K562 (cell line): Measurements from ENCODE around the gene TYMP. TPM values are rescaled to one million over a fixed set of nuclear protein-coding genes. Genes with fewer than 3 reads are reported as not detected.
A peak's percentile ranks its signal among the peaks of the same experiment; 100 is the strongest.

Experiments used
- ATAC-seq: fragments of 200-7000 bp; cut with Tn5 transposase; 3 replicates; pipeline ENCODE4 v1.9.1; 2020; ENCODE audit warnings: moderate library complexity
- BruUV-seq: library from RNA; stranded (reverse); fragments of 400-500 nt; replicated peaks from 2 replicates; lab custom pipeline; 2021; lab: Mats Ljungman, UMichigan
- CTCF ChIA-PET: fragments of 300-600 bp; formaldehyde crosslinking; extraction: SDS; loops from one replicate; lab custom pipeline; 2021; ENCODE audit warnings: low intra/inter-chr PET ratio; lab: Yijun Ruan, JAX
- POLR2A ChIA-PET: fragments of 300-600, 350-650 bp; sonication (Branson Sonifier 250); formaldehyde crosslinking; extraction: SDS; loops from one replicate; lab custom pipeline; 2021; ENCODE audit warnings: antibody characterized with exemption, inconsistent platforms; lab: Yijun Ruan, JAX
- DNase-seq, 4 experiments: peaks; one replicate each; pipeline versions ENCODE4 v3.0.0 to v3.0.0-alpha.2; 2011 to 2018; ENCODE audit warnings: low spot score in 3 of 4, mixed read lengths in 3 of 4; ENCODE audit errors: extremely low read depth in 1 of 4
- FAIRE-seq: peaks from 2 replicates; lab custom pipeline; 2011; peaks lifted over from hg19 to GRCh38; lab: Jason Lieb, UNC
- H2AFZ ChIP-seq: 2 replicates; pipeline ENCODE4 v1.6.0; 2011; ENCODE audit warnings: low read depth, low read length, control low read depth, inconsistent platforms
- H3K27ac ChIP-seq: fragments of 200-600 bp; 3 replicates; pipeline ENCODE4 v1.8.0; 2011; ENCODE audit warnings: low read depth, mild to moderate bottlenecking, control low read depth, inconsistent platforms, low read length, moderate library complexity, mixed read lengths; ENCODE audit errors: extremely low read depth
- H3K27me3 ChIP-seq, 2 experiments: fragments of 300-600 bp in 1 of 2; 2 replicates in 1 of 2; 3 replicates in 1 of 2; pipeline versions ENCODE4 v1.6.0 to v1.8.0; 2011; ENCODE audit warnings: inconsistent platforms in 2 of 2, low read length in 2 of 2, mild to moderate bottlenecking in 1 of 2, mixed read lengths in 1 of 2, moderate library complexity in 1 of 2; ENCODE audit not compliant: control insufficient read depth in 2 of 2, insufficient read depth in 2 of 2
- H3K36me3 ChIP-seq: fragments of 300-600 bp; 3 replicates; pipeline ENCODE4 v1.8.0; 2011; ENCODE audit warnings: mild to moderate bottlenecking, low read length, inconsistent platforms; ENCODE audit not compliant: control insufficient read depth, insufficient read depth
- H3K4me1 ChIP-seq, 2 experiments: fragments of 200-600 bp in 1 of 2; replicated peaks in 1 of 2; 2 replicates in 1 of 2; 3 replicates in 1 of 2; pipeline versions ENCODE4 v1.5.1 to v1.8.0; 2011; ENCODE audit warnings: inconsistent platforms in 2 of 2, low read length in 2 of 2, mild to moderate bottlenecking in 1 of 2, mixed read lengths in 1 of 2, moderate library complexity in 1 of 2; ENCODE audit not compliant: control insufficient read depth in 2 of 2, insufficient read depth in 2 of 2
- H3K4me2 ChIP-seq: 2 replicates; pipeline ENCODE4 v1.6.1; 2011; ENCODE audit warnings: low read length, control low read depth, inconsistent platforms, mixed read lengths; ENCODE audit not compliant: insufficient read depth
- H3K4me3 ChIP-seq: fragments of 200-600 bp; sonication (generic), shearing (Covaris generic); 2 replicates; pipeline ENCODE4 v1.5.1; 2016; ENCODE audit warnings: control low read depth, inconsistent platforms
- H3K79me2 ChIP-seq: fragments of 200-600 bp; 3 replicates; pipeline ENCODE4 v1.8.0; 2011; ENCODE audit warnings: low read length, inconsistent platforms; ENCODE audit not compliant: control insufficient read depth, insufficient read depth
- H3K9ac ChIP-seq, 2 experiments: 2 replicates each; pipeline versions ENCODE4 v1.6.0 to v1.6.1; 2011; ENCODE audit warnings: low read depth in 2 of 2, low read length in 2 of 2, control low read depth in 1 of 2, inconsistent platforms in 1 of 2, mild to moderate bottlenecking in 1 of 2, mixed read lengths in 1 of 2; ENCODE audit not compliant: insufficient read depth in 1 of 2
- H3K9me1 ChIP-seq: one replicate; pipeline ENCODE4 v1.6.0; 2011; ENCODE audit warnings: inconsistent platforms, mild to moderate bottlenecking, low read length, moderate library complexity; ENCODE audit not compliant: control insufficient read depth, insufficient read depth
- H3K9me3 ChIP-seq: replicated peaks from 2 replicates; pipeline ENCODE4 v1.5.1; 2011; ENCODE audit warnings: low read depth, low read length, inconsistent platforms; ENCODE audit not compliant: control insufficient read depth, insufficient read depth
- H4K20me1 ChIP-seq: replicated peaks from 2 replicates; pipeline ENCODE4 v1.6.1; 2011; ENCODE audit warnings: low read length, inconsistent platforms, mixed read lengths; ENCODE audit not compliant: control insufficient read depth, insufficient read depth
- POLR2G ChIP-seq: fragments of 200-400 bp; formaldehyde crosslinking; IDR thresholded peaks from 2 replicates; pipeline ENCODE4 v1.6.1; 2017; ENCODE audit warnings: low read depth, mild to moderate bottlenecking, antibody characterized with exemption, low read length, moderate library complexity
- RBFOX2 ChIP-seq: fragments of 200-400 bp; formaldehyde crosslinking; IDR thresholded peaks from 2 replicates; pipeline ENCODE4 v1.6.1; 2017; ENCODE audit warnings: low read depth, mild to moderate bottlenecking, low read length, moderate library complexity
- RBM22 ChIP-seq: fragments of 200-400 bp; formaldehyde crosslinking; IDR thresholded peaks from 2 replicates; pipeline ENCODE4 v1.6.1; 2018; ENCODE audit warnings: low read length, low read depth; ENCODE audit not compliant: poor library complexity, severe bottlenecking
- ZBTB12 ChIP-seq: fragments of 250-450 bp; sonication (Bioruptor Pico); IDR thresholded peaks from 2 replicates; pipeline ENCODE4 v1.4.0; 2020
- ZNF133 ChIP-seq: fragments of 250-450 bp; sonication (Bioruptor Pico); IDR thresholded peaks from 2 replicates; pipeline ENCODE4 v1.4.0; 2020; ENCODE audit warnings: mild to moderate bottlenecking
- ZNF24 ChIP-seq: fragments of 450-650 bp; IDR thresholded peaks from 2 replicates; pipeline ENCODE4 v1.6.1; 2016
- ZNF57 ChIP-seq: fragments of 450-650 bp; formaldehyde crosslinking; IDR thresholded peaks from 2 replicates; pipeline ENCODE4 v1.4.0; 2020; ENCODE audit warnings: mild to moderate bottlenecking, moderate library complexity
- ZNF609 ChIP-seq: sonication (generic); formaldehyde crosslinking; IDR thresholded peaks from 2 replicates; pipeline ENCODE4 v1.8.1; 2023; ENCODE audit warnings: missing genetic modification reagents, mild to moderate bottlenecking, borderline replicate concordance
- WGBS: fragments of 100-300 bp; shearing (Covaris generic); methylation state at CpG from one replicate; pipeline ENCODE4 v1.1.6; 2016; ENCODE audit warnings: low coverage, mixed read lengths; ENCODE audit not compliant: insufficient coverage; ENCODE audit errors: missing lambda C conversion rate; 5-methylcytosine and 5-hydroxymethylcytosine counted together
- in situ Hi-C: fragments of 300-500 bp; cut with MboI; formaldehyde crosslinking; loops from 4 replicates; pipeline ENCODE4 v1.15.0; 2018; ENCODE audit warnings: inconsistent platforms, mixed read lengths
- intact Hi-C: fragments of 100-400 bp; cut with micrococcal nuclease; formaldehyde crosslinking; loops from 2 replicates; pipeline ENCODE4 v1.14.2; 2022
- polyA plus RNA-seq, 8 experiments: library from polyadenylated mRNA; depleted of rRNA in 4 of 8; stranded (reverse) in 5 of 8; unstranded in 3 of 8; fragments of >200 nt; fragmentation: Nextera tagmentation in 2 of 8; fragmentation: Illumina TruSeq in 1 of 8; extraction: Ambion mirVana in 2 of 8; extraction: Trizol in 1 of 8; gene quantifications; 2 replicates each; pipeline versions ENCODE4 v1.2.1 to v1.2.3, GENCODE V29; 2011 to 2014; ENCODE audit warnings: inconsistent platforms in 1 of 8, missing spikeins in 1 of 8
- total RNA-seq, 7 experiments: library from RNA; depleted of rRNA in 6 of 7; stranded (reverse); fragments of >200 nt in 6 of 7; fragmentation: Illumina TruSeq in 2 of 7; extraction: Trizol in 2 of 7; gene quantifications; 2 replicates each; pipeline versions ENCODE4 v1.2.1 to v1.2.3, GENCODE V29; 2011 to 2021; ENCODE audit warnings: low replicate concordance in 1 of 7
- TF ChIP-seq, protein P1 (sequence below), 2 experiments: IDR thresholded peaks in 1 of 2; conservative IDR thresholded peaks in 1 of 2; 2 replicates each; pipeline ENCODE4 v1.6.1; 2016; ENCODE audit warnings: low read depth in 2 of 2, mild to moderate bottlenecking in 1 of 2, missing compliant biosample characterization in 1 of 2, missing genetic modification characterization in 1 of 2, moderate library complexity in 1 of 2

TYMP gene
- total and polyA plus RNA-seq, 9 of the 15 experiments (the other 6 are each of a cell fraction or from before 2014, with no cell fraction given), result 0.03 to 4.0 (median 2.4) TPM; not detected in 4

- Histone ChIP-seq H3K9me3 (no peaks in the 10 kb centered on the region), H3K4me2 (no peak overlapping the region), H3K4me1 (peaks cover 8 to 50% of the 10 kb centered on the region in 2 experiments; a peak in 4 of 5 replicates), H3K36me3 (peaks cover 58% of the 10 kb centered on the region; the same call in 1 of the 3 replicates), H4K20me1 (peaks cover 12% of the 10 kb centered on the region; the same call in 1 of the 2 replicates), H3K79me2 (peaks cover 34% of the 10 kb centered on the region), H3K27ac (no peak overlapping the region), H2AFZ (no peak overlapping the region), H3K27me3 (no peaks in the 10 kb centered on the region), H3K9ac (no peak overlapping the region; a peak in 1 of 4 replicates), H3K4me3 (no peak overlapping the region), H3K9me1 (no peaks in the 10 kb centered on the region)
- DNase-seq (no peak), ATAC-seq (no peak), FAIRE-seq (no peak)
- BruUV-seq, result TSS peak; percentile 20
- peak; percentile 22 for TF ChIP-seq RBM22
- no peak for TF ChIP-seq ZNF24
- TF ChIP-seq RBFOX2, result peak; percentile 27; the same call in 1 of the 2 replicates
- no peak for TF ChIP-seq ZNF133 (CRISPR knock-in tag)
- no peak for TF ChIP-seq ZBTB12
- TF ChIP-seq, protein P1, sequence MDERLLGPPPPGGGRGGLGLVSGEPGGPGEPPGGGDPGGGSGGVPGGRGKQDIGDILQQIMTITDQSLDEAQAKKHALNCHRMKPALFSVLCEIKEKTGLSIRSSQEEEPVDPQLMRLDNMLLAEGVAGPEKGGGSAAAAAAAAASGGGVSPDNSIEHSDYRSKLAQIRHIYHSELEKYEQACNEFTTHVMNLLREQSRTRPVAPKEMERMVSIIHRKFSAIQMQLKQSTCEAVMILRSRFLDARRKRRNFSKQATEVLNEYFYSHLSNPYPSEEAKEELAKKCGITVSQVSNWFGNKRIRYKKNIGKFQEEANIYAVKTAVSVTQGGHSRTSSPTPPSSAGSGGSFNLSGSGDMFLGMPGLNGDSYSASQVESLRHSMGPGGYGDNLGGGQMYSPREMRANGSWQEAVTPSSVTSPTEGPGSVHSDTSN (CRISPR knock-in tag; IDR thresholded peaks at IDR 0.05; ENCODE audit: low read depth), result no peak
- TF ChIP-seq, protein P1 (tag; conservative IDR thresholded peaks at IDR 0.05; ENCODE audit: low read depth), result no peak
- no peak for TF ChIP-seq ZNF609
- no peak for TF ChIP-seq ZNF57 (CRISPR knock-in tag)
- peak; percentile 51; the same call in 1 of the 2 replicates for TF ChIP-seq POLR2G
- CTCF ChIA-PET, result no interaction called here
- in situ Hi-C loops (loop anchor here (5.0 kb wide), 1 partner anchor 44 kb away; no protein-coding TSS in a partner anchor), intact Hi-C loops (no loop called here)
- 87% methylated on average over 14 of the region's 22 CpGs for WGBS
- POLR2A ChIA-PET, result interaction anchor here (0.5 to 5.3 kb wide), 6 partner anchors 9 to 282 kb away, joined by 3 to 65 read pairs (median 5); partner anchors contain the start of genes LMF2, NCAPH2 and SYCE3
Observed at GRCh38 chr22:50522806-50523438, 6.9 kb downstream of the TYMP start.
